ENCODE measurements around the gene SEMA5A. TPM values are rescaled to one million over a fixed set of nuclear protein-coding genes. Genes with fewer than 3 reads are reported as not detected.

SEMA5A gene
- polyA plus RNA-seq, 1 donor from 2014 or later = 3.2 TPM

DNA sequence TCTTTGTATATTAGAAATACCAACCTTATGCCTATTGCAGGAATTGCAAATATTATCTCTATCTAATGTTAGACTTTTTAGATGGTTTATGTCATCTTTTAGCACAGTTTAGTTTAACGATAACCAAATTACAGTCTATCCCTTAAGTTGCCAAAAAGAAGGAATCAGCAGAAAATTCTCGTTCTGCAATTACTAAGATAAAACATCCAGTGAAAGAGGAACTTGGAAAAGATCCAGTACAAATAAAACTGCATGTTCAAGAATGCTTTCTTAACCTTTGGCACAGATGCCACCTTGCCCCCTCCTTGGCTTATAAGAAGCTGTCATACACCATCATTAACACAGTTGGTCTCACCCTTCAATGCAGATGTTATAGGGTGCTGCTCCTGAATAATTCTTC lies 124.0 kb downstream of the SEMA5A start:
- Histone ChIP-seq H3F3A (ENCODE audit: insufficient read depth, low read length, poor library complexity, severe bottlenecking) (no peaks in the 10 kb centered on the region), H3K9ac (ENCODE audit: low read length) (no peak overlapping the region), H2AFZ (ENCODE audit: low read depth, low read length) (no peak overlapping the region), H3K9me3 (ENCODE audit: low read length) (no peaks in the 10 kb centered on the region), H4K20me1 (ENCODE audit: insufficient read depth) (no peaks in the 10 kb centered on the region), H3K27me3 (ENCODE audit: insufficient read depth, low read depth, low read length) (no peaks in the 10 kb centered on the region), H3K4me3 (ENCODE audit: low read length) (no peak overlapping the region), H3K4me2 (ENCODE audit: low read length) (no peak overlapping the region), H3K9me2 (ENCODE audit: insufficient read depth, low read length) (no peaks in the 10 kb centered on the region), H3K27ac (ENCODE audit: low read length) (no peak overlapping the region), H3K79me2 (replicated peaks; ENCODE audit: insufficient read depth, low read length) (no peaks in the 10 kb centered on the region), H3K36me3 (ENCODE audit: insufficient read depth, low read length) (no peaks in the 10 kb centered on the region)
- no peak for TF ChIP-seq MXI1 (conservative IDR thresholded peaks at IDR 0.05; ENCODE audit: poor library complexity, severe bottlenecking)
- no peak for TF ChIP-seq TAF1 (IDR thresholded peaks at IDR 0.05; ENCODE audit: low read depth)
- TF ChIP-seq EP300 (conservative IDR thresholded peaks at IDR 0.05; ENCODE audit: poor library complexity, severe bottlenecking) = no peak
- TF ChIP-seq, protein P1, sequence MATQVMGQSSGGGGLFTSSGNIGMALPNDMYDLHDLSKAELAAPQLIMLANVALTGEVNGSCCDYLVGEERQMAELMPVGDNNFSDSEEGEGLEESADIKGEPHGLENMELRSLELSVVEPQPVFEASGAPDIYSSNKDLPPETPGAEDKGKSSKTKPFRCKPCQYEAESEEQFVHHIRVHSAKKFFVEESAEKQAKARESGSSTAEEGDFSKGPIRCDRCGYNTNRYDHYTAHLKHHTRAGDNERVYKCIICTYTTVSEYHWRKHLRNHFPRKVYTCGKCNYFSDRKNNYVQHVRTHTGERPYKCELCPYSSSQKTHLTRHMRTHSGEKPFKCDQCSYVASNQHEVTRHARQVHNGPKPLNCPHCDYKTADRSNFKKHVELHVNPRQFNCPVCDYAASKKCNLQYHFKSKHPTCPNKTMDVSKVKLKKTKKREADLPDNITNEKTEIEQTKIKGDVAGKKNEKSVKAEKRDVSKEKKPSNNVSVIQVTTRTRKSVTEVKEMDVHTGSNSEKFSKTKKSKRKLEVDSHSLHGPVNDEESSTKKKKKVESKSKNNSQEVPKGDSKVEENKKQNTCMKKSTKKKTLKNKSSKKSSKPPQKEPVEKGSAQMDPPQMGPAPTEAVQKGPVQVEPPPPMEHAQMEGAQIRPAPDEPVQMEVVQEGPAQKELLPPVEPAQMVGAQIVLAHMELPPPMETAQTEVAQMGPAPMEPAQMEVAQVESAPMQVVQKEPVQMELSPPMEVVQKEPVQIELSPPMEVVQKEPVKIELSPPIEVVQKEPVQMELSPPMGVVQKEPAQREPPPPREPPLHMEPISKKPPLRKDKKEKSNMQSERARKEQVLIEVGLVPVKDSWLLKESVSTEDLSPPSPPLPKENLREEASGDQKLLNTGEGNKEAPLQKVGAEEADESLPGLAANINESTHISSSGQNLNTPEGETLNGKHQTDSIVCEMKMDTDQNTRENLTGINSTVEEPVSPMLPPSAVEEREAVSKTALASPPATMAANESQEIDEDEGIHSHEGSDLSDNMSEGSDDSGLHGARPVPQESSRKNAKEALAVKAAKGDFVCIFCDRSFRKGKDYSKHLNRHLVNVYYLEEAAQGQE (IDR thresholded peaks at IDR 0.05; ENCODE audit: borderline replicate concordance) = no peak
- TF ChIP-seq CTCF (IDR thresholded peaks at IDR 0.05; ENCODE audit: poor library complexity, severe bottlenecking) = no peak
- no peak for TF ChIP-seq POLR2AphosphoS5 (IDR thresholded peaks at IDR 0.05)
- no peak for TF ChIP-seq SMC3 (conservative IDR thresholded peaks at IDR 0.05; ENCODE audit: poor library complexity)
- no peak for TF ChIP-seq EZH2 (IDR thresholded peaks at IDR 0.05; ENCODE audit: borderline replicate concordance, insufficient read depth, low read length, poor library complexity, severe bottlenecking)
- TF ChIP-seq RAD21 (conservative IDR thresholded peaks at IDR 0.05) = no peak

DNA sequence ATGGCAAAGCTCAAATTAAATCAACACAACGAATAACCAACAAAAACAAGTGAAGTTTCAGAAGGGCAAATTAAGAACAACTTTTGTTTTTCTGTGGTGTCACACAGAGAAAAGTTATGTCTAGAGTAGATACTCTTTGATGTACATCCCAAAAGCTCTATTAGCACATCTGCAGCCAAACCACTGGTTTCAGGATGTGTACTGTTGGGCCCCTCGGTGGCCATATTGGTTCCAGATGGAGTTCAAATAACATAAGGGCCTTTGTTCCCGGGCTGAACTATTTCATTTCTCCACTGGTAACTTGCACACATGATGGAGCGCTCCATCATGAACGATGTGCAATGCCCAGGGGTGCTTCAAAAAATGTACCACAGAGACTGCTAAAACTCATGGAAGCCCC lies 126.1 kb downstream of the SEMA5A start:
- no peaks in the 10 kb centered on the region for H3K36me3 ChIP-seq (ENCODE audit: insufficient read depth, low read length)

GRCh38 chr5:9415566-9415965 lies 130.3 kb downstream of the SEMA5A start:
- no peaks in the 10 kb centered on the region for H4K20me1 ChIP-seq (ENCODE audit: insufficient read depth)
- no peaks in the 10 kb centered on the region for H3F3A ChIP-seq (ENCODE audit: insufficient read depth, low read length, poor library complexity, severe bottlenecking)
- H3K36me3 ChIP-seq (ENCODE audit: insufficient read depth, low read length) = no peaks in the 10 kb centered on the region
- no peak overlapping the region for H3K27ac ChIP-seq (ENCODE audit: low read length)
- H3K27me3 ChIP-seq (ENCODE audit: insufficient read depth, low read depth, low read length) = no peaks in the 10 kb centered on the region
- H3K4me3 ChIP-seq (ENCODE audit: low read length) = no peak overlapping the region
- TF ChIP-seq RAD21 (conservative IDR thresholded peaks at IDR 0.05) (no peak), EP300 (conservative IDR thresholded peaks at IDR 0.05; ENCODE audit: poor library complexity, severe bottlenecking) (no peak), CTCF (IDR thresholded peaks at IDR 0.05; ENCODE audit: poor library complexity, severe bottlenecking) (no peak), TAF1 (IDR thresholded peaks at IDR 0.05; ENCODE audit: low read depth) (no peak), MXI1 (conservative IDR thresholded peaks at IDR 0.05; ENCODE audit: poor library complexity, severe bottlenecking) (no peak), EZH2 (IDR thresholded peaks at IDR 0.05; ENCODE audit: borderline replicate concordance, insufficient read depth, low read length, poor library complexity, severe bottlenecking) (no peak)
- H3K4me2 ChIP-seq (ENCODE audit: low read length) = no peak overlapping the region
- H3K9ac ChIP-seq (ENCODE audit: low read length) = no peak overlapping the region
- H3K9me2 ChIP-seq (ENCODE audit: insufficient read depth, low read length) = no peaks in the 10 kb centered on the region
- no peaks in the 10 kb centered on the region for H3K79me2 ChIP-seq (replicated peaks; ENCODE audit: insufficient read depth, low read length)
- no peaks in the 10 kb centered on the region for H3K9me3 ChIP-seq (ENCODE audit: low read length)
- H2AFZ ChIP-seq (ENCODE audit: low read depth, low read length) = no peak overlapping the region

More for the DNA sequence above, 126.1 kb downstream of the SEMA5A start:
- no peaks in the 10 kb centered on the region for H3K9me2 ChIP-seq (ENCODE audit: insufficient read depth, low read length)
- no peak overlapping the region for H3K4me3 ChIP-seq (ENCODE audit: low read length)
- no peaks in the 10 kb centered on the region for H3K9me3 ChIP-seq (ENCODE audit: low read length)
- no peak overlapping the region for H2AFZ ChIP-seq (ENCODE audit: low read depth, low read length)
- no peaks in the 10 kb centered on the region for H3K79me2 ChIP-seq (replicated peaks; ENCODE audit: insufficient read depth, low read length)
- no peak for TF ChIP-seq RAD21 (conservative IDR thresholded peaks at IDR 0.05)
- no peak for TF ChIP-seq POLR2AphosphoS5 (IDR thresholded peaks at IDR 0.05)
- H3K9ac ChIP-seq (ENCODE audit: low read length) = no peak overlapping the region
- no peaks in the 10 kb centered on the region for H3F3A ChIP-seq (ENCODE audit: insufficient read depth, low read length, poor library complexity, severe bottlenecking)
- H3K27ac ChIP-seq (ENCODE audit: low read length) = no peak overlapping the region
- no peaks in the 10 kb centered on the region for H4K20me1 ChIP-seq (ENCODE audit: insufficient read depth)
- H3K4me2 ChIP-seq (ENCODE audit: low read length) = no peak overlapping the region
- no peaks in the 10 kb centered on the region for H3K27me3 ChIP-seq (ENCODE audit: insufficient read depth, low read depth, low read length)
